Measurements from ENCODE around the gene APOL6. TPM values are rescaled to one million over a fixed set of nuclear protein-coding genes. Genes with fewer than 3 reads are reported as not detected.

Gene APOL6
- total RNA-seq, 1 donor from 2014 or later, result 20.9 TPM

- TF ChIP-seq, protein P1, sequence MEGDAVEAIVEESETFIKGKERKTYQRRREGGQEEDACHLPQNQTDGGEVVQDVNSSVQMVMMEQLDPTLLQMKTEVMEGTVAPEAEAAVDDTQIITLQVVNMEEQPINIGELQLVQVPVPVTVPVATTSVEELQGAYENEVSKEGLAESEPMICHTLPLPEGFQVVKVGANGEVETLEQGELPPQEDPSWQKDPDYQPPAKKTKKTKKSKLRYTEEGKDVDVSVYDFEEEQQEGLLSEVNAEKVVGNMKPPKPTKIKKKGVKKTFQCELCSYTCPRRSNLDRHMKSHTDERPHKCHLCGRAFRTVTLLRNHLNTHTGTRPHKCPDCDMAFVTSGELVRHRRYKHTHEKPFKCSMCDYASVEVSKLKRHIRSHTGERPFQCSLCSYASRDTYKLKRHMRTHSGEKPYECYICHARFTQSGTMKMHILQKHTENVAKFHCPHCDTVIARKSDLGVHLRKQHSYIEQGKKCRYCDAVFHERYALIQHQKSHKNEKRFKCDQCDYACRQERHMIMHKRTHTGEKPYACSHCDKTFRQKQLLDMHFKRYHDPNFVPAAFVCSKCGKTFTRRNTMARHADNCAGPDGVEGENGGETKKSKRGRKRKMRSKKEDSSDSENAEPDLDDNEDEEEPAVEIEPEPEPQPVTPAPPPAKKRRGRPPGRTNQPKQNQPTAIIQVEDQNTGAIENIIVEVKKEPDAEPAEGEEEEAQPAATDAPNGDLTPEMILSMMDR (IDR thresholded peaks at IDR 0.05; ENCODE audit: insufficient read depth, low read length, poor library complexity, severe bottlenecking), result no peak
- Histone ChIP-seq H3K27me3 (ENCODE audit: control insufficient read depth, insufficient read depth, low read length) (peaks cover 12% of the 10 kb centered on the region), H3K4me3 (ENCODE audit: low read depth, low read length) (no peak overlapping the region), H3K36me3 (ENCODE audit: control insufficient read depth, insufficient read depth, low read length) (no peaks in the 10 kb centered on the region)
- DNase-seq (ENCODE audit: low read depth), result no peak
Observed at GRCh38 chr22:35604621-35605368, 43.5 kb upstream of the APOL6 start.

GRCh38 chr22:35605369-35605680 lies 42.9 kb upstream of the APOL6 start:
- TF ChIP-seq, protein P1 (IDR thresholded peaks at IDR 0.05; ENCODE audit: insufficient read depth, low read length, poor library complexity, severe bottlenecking), result no peak
- H3K36me3 ChIP-seq (ENCODE audit: control insufficient read depth, insufficient read depth, low read length), result no peaks in the 10 kb centered on the region
- peaks cover 15% of the 10 kb centered on the region for H3K27me3 ChIP-seq (ENCODE audit: control insufficient read depth, insufficient read depth, low read length)
- no peak for DNase-seq (ENCODE audit: low read depth)
- no peak overlapping the region for H3K4me3 ChIP-seq (ENCODE audit: low read depth, low read length)

DNA sequence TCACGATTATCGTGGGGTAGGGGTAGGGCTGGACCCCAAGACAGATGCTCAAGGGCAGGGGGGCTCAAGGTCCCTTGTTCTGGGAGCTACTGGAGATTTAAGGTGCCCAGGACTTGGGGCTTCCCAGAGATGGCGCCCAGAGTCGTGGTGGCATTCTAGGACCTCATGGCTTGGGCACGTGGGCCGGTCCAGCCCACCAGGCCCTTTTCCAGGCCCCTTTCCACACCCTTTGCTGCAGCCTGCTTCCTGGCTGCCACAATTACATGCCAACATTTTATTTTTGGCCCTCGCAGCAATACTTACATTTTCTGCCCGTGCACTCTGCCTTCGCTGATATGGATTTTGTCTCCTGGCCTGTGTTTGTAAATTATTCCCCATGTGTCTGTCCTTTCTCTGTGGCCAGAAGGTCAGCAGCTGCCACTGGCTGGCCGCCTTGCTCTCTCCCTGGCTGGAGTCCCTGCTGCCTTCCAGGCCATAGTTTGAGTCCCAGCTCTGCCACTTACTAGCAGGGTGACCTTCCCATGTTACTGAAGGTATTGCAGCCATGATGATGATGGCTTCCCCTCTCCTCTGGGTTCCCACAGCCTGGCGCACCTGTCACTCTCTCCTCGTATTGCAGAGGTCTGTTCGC lies 42.3 kb upstream of the APOL6 start:
- peaks cover 15% of the 10 kb centered on the region for H3K27me3 ChIP-seq (ENCODE audit: control insufficient read depth, insufficient read depth, low read length)
- no peak overlapping the region for H3K4me3 ChIP-seq (ENCODE audit: low read depth, low read length)
- no peaks in the 10 kb centered on the region for H3K36me3 ChIP-seq (ENCODE audit: control insufficient read depth, insufficient read depth, low read length)
- no peak for DNase-seq (ENCODE audit: low read depth)
- TF ChIP-seq, protein P1 (IDR thresholded peaks at IDR 0.05; ENCODE audit: insufficient read depth, low read length, poor library complexity, severe bottlenecking), result no peak

- TF ChIP-seq, protein P1 (IDR thresholded peaks at IDR 0.05; ENCODE audit: insufficient read depth, low read length, poor library complexity, severe bottlenecking), result no peak
- Histone ChIP-seq H3K4me3 (ENCODE audit: low read depth, low read length) (no peak overlapping the region), H3K36me3 (ENCODE audit: control insufficient read depth, insufficient read depth, low read length) (no peaks in the 10 kb centered on the region), H3K27me3 (ENCODE audit: control insufficient read depth, insufficient read depth, low read length) (peaks cover 15% of the 10 kb centered on the region)
- DNase-seq (ENCODE audit: low read depth), result no peak
Observed at GRCh38 chr22:35606916-35607315, 41.3 kb upstream of the APOL6 start.

- TF ChIP-seq, protein P1 (IDR thresholded peaks at IDR 0.05; ENCODE audit: insufficient read depth, low read length, poor library complexity, severe bottlenecking), result no peak
- H3K4me3 ChIP-seq (ENCODE audit: low read depth, low read length), result no peak overlapping the region
- DNase-seq (ENCODE audit: low read depth), result no peak
- H3K27me3 ChIP-seq (ENCODE audit: control insufficient read depth, insufficient read depth, low read length), result peaks cover 15% of the 10 kb centered on the region
- H3K36me3 ChIP-seq (ENCODE audit: control insufficient read depth, insufficient read depth, low read length), result no peaks in the 10 kb centered on the region
Observed at GRCh38 chr22:35608088-35608487, 40.2 kb upstream of the APOL6 start.
